ENCODE results near the gene MARCHF7. TPM values are rescaled to one million over a fixed set of nuclear protein-coding genes. Genes with fewer than 3 reads are reported as not detected.

MARCHF7 gene
- total and polyA plus RNA-seq, 9 donors: 42.7 to 89.0 (median 83.9) TPM

- TF ChIP-seq EP300 (IDR thresholded peaks at IDR 0.05) (no peak), CTCF (IDR thresholded peaks at IDR 0.05) (no peak), POLR2A (IDR thresholded peaks at IDR 0.05) (no peak)
These were observed 35.8 kb downstream of the MARCHF7 start for GRCh38 chr2:159748089-159748488.

DNA sequence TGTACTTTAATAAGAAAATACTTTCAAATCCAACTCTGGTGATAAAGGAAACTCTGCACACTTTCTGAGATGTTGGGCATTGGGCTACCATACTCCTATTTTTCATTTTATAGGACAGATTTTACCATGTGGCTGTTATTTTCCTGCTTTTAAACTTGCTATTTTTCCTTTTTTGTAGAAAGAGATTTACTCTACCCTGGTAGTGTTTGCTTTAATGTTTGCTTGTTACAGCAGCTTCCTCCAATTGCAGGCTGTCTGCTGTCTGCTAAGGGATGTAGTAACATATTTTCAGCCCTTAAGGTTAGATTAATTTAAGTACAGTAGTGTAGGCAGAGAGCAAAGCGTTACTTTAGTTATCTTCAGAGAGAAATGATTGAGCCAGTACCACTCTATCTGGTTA, 38.6 kb downstream of the MARCHF7 start:
- Histone ChIP-seq H3K4me1 (ENCODE audit: insufficient read depth) (no peaks in the 10 kb centered on the region), H3K4me3 (no peak overlapping the region), H3K36me3 (no peaks in the 10 kb centered on the region), H3K27ac (no peak overlapping the region), H3K27me3 (no peaks in the 10 kb centered on the region), H3K9me3 (no peaks in the 10 kb centered on the region)
- no peak for DNase-seq
- 68 to 71% (median 68%) methylated on average over 1 of the region's 1 CpG for WGBS, 3 donors
- intact Hi-C loops (cut with DNase I): no loop called here
- no peak for TF ChIP-seq EP300 (IDR thresholded peaks at IDR 0.05)

More at GRCh38 chr2:159748089-159748488, 35.8 kb downstream of the MARCHF7 start:
- WGBS, 3 donors: 97 to 98% (median 97%) methylated on average over 9 of the region's 9 CpGs
- Histone ChIP-seq H3K27ac (no peak overlapping the region), H3K4me3 (no peak overlapping the region), H3K9me3 (no peaks in the 10 kb centered on the region), H3K36me3 (no peaks in the 10 kb centered on the region), H3K4me1 (ENCODE audit: insufficient read depth) (peaks cover 4% of the 10 kb centered on the region), H3K27me3 (no peaks in the 10 kb centered on the region)
- DNase-seq: no peak
- intact Hi-C loops (cut with DNase I): no loop called here

DNA sequence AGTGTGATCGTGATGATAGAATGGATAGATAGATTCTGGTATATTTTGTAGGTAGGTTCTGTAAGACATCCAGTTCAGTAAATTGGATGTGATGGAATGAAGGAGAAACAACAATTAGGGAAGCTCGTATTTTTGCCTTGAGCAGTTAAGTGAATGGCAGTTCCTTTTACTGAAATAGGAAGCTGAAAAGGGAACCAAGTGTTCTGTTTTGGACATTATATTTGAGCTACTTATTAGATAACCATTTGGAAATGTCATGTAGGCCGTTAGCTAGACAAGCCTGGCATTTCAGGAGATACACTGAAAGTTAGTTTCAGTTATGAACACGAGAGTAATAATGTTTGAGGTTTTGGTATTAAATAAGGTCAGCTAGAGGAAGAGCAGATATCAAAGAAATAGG, 41.5 kb downstream of the MARCHF7 start:
- Histone ChIP-seq H3K36me3 (no peaks in the 10 kb centered on the region), H3K27ac (no peak overlapping the region), H3K9me3 (no peaks in the 10 kb centered on the region), H3K4me3 (no peak overlapping the region), H3K4me1 (ENCODE audit: insufficient read depth) (peaks cover 1% of the 10 kb centered on the region), H3K27me3 (no peaks in the 10 kb centered on the region)
- TF ChIP-seq CTCF (IDR thresholded peaks at IDR 0.05) (no peak), EP300 (IDR thresholded peaks at IDR 0.05) (no peak), POLR2A (IDR thresholded peaks at IDR 0.05) (no peak)
- DNase-seq: no peak
- 83 to 84% (median 84%) methylated on average over 4 of the region's 4 CpGs for WGBS, 3 donors
- intact Hi-C loops (cut with DNase I): no loop called here

GRCh38 chr2:159755014-159755413, 42.7 kb downstream of the MARCHF7 start:
- Histone ChIP-seq H3K27ac (no peak overlapping the region), H3K27me3 (no peaks in the 10 kb centered on the region), H3K9me3 (no peaks in the 10 kb centered on the region), H3K36me3 (no peaks in the 10 kb centered on the region), H3K4me1 (ENCODE audit: insufficient read depth) (peaks cover 1% of the 10 kb centered on the region), H3K4me3 (no peak overlapping the region)
- DNase-seq: no peak
- intact Hi-C loops (cut with DNase I): no loop called here
- WGBS, 3 donors: 93 to 98% (median 97%) methylated on average over 2 of the region's 2 CpGs
- TF ChIP-seq POLR2A (IDR thresholded peaks at IDR 0.05): no peak
- no peak for TF ChIP-seq CTCF (IDR thresholded peaks at IDR 0.05)
- no peak for TF ChIP-seq EP300 (IDR thresholded peaks at IDR 0.05)

- no peak overlapping the region for H3K27ac ChIP-seq
- H3K27me3 ChIP-seq: no peaks in the 10 kb centered on the region
- no peaks in the 10 kb centered on the region for H3K36me3 ChIP-seq
- H3K4me1 ChIP-seq (ENCODE audit: insufficient read depth): peaks cover 1% of the 10 kb centered on the region
- TF ChIP-seq POLR2A (IDR thresholded peaks at IDR 0.05) (no peak), EP300 (IDR thresholded peaks at IDR 0.05) (no peak), CTCF (IDR thresholded peaks at IDR 0.05) (no peak)
- H3K9me3 ChIP-seq: no peaks in the 10 kb centered on the region
- DNase-seq: no peak
- H3K4me3 ChIP-seq: no peak overlapping the region
- intact Hi-C loops (cut with DNase I): no loop called here
These were observed 43.5 kb downstream of the MARCHF7 start for GRCh38 chr2:159755788-159756187.

All from ovary (tissue), 9 donors.